KG1 (cell line): Measurements from ENCODE around the gene ARHGEF16.

Experiments used
- DNase-seq: peaks from one replicate; lab custom pipeline; 2025; lab: John Stamatoyannopoulos, UW

Gene ARHGEF16

DNA sequence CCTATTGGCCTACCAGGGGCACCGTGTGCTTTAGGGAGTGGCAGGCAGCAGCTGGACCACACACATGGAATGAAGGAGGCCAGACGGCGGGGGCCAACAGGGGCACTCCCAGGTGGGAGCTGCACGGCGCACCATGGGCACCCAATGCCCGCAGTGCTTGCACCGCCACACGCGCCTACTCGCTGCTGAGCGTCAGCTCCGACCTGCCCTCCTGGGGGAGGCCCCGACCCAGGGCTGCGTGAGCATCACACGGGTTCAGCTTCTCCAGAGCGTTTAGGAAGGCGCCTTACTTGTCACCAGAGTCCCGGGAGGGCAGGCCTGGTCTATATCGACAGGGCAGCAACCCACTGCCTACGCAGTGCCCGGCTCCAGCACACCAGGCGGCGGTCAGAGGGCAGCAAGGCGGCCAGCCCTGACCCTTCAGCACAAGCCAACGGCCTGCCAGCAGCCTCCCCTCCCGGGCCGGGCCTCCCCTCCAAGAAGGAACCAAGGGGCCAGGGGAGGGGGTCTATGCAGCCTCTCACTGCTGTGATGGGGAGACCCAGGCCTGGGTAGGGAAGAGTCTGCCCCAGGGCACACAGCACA lies 64.9 kb downstream of the ARHGEF16 start:
- no peak for DNase-seq

DNA sequence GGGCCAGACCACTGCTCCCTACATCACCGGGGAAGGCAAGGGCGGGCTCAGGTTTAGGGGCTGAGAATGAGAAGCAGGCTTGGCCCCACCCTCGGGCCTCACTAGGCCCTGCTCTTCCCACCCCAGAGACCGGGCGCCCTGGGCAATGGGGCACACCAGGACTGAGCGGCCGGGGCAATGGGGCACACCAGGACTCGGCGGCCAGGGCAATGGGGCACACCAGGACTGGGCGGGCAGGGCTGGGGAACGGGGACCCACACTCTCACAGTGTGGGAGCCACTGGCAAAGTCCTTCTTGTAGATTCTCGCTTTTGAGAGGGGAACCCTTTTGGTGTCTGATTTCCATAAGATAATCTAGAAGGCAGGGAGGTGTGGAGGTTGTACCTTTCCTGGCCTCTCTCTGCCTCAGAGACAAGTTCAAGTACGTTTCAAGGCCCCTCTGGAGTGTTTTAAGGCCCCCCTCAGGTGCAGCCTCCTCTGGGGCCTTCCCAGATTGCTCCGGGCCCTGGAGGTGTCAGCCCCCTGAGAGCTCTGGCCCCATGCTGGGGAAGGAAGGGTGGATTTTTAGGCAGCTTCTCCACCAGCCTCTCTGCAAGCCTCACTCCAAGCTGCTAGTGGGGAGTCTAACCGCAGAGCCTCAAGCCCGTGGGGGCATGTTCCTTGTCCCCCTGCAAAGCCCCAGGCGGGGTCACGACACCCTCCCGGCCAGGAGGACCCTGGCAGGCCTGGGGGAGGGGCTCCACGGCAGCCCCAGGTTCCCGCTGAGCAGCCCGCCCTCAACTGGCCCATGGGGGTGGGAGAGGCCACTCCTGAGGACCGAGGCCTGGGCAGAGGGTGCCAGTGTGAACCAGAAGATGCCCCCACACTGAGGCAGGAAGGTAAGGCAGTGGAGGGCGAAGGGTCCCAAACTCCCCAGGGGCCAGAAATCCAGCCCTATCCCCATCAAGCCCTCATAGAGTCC lies 66.2 kb downstream of the ARHGEF16 start:
- DNase-seq = no peak

DNA sequence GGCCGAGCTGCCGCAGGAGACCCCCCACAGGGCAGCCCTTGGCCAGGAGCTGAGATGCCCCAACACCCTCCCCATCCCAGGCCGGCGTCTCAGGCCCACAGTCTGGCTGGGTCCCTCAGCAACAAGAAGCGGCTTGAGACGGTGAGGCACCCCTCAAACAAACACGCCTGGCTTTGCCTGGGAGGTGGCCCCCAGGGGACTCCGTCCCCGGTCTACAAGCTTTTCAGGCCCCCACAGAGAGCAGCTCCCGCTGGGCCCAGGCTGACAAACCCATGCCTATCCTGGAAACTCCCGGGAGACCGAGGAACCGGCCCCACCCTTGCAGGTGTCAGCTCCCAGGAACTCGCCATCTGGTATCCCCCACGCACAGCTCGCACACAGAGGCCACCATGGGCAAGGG lies 67.0 kb downstream of the ARHGEF16 start:
- no peak for DNase-seq

DNA sequence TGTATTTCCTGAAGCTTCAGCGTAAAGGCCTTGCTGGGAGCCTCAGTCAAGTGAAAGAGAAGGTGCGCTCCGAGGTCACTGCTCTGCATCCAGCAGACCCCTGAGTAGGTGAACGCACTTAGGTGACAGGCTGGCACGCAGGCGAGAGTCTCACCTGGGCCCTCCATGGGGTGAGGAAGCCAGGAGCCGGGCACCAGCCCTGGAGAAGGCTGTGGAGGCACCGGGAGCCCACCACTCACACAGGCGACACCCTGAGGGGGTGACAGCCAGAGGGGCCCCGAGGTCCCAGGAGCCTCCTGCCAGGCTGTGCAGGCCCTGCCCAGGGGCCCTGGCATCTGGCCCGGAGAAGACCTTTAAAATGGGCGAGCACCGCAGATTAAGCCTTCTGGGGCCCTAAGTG lies 67.6 kb downstream of the ARHGEF16 start:
- DNase-seq = no peak

DNA sequence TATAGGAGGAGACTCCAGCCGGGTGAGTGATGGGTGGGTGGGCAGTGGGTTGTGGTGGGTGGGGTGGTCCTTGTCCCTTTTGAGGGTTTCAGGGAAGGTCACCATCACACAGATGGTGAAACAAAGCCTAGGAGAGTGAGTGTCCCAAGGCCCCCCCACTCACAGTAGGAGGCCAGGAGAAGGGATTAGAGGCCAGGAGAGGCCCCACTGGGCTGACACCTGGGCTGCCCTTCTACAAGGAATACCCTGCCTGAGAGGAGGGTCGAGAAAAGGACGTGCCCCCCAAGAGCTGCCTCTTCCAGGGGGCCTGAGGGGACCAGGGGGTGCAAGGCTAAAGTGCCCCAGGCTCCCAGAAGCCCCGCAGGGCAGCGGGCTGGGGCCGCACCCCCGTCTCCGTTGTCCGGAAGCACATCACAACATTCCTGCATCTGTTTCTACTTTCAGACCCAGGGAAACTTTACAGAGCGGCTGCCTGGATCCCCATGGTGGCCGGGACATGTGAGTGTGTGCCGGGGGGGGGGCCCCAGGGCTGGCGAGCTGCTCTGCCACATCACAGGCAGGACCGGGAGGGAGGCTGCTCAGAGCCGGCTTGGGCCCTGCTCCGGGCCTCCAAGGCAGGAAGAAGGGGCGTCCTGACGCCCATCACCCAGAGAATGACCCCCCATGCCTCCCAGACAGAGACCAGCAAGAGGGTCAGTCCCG lies 68.2 kb downstream of the ARHGEF16 start:
- DNase-seq = no peak

DNA sequence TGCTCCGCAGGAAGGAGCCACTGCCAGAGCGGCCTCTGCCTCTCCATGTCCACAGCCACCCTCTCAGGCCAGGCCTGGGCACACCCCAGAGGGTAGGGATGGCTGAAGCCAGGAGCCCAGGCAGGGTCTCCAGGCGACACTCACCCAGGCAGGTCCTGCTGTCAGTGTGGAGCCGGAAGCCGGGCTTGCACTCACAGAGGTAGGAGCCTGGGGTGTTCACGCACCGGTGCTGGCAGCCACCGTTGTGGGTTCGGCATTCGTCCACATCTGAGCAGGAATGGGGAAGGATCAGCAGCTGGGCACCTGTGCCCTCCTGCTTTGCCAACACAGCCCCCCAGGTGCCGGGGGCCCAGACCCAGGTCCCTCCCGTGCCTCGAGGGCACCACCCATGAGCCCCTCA lies 69.5 kb downstream of the ARHGEF16 start:
- no peak for DNase-seq

DNA sequence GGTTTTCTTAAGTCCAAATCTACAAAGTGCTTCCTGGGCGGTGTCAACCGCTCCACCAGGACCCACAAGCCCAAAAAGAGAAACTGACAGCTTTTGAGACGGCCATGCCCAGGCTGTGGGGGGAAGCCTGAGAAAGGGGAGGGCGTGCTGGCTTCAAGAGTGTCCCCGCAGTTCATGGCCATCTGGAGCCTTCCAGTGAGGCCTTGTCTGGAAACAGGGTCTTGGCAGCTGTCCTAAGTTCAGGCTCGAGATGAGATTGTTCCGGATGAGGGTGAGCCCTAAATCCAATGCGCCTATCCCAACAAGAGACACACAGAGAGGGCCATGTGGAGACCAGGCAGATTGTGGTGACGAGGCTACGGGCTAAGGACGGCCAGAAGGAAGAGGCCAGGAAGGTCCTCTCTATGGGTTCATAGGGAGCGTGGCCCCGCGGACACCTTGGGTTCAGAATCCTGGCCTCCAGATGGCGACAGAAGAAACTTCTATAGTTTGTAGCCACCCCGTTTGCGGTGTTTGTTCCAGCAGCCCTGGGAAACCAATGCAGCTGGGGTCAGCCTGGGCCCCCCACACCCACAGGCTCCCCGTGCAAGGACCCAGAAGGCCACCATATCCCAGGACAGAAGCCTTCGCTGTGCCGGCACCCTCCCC lies 70.2 kb downstream of the ARHGEF16 start:
- no peak for DNase-seq

DNA sequence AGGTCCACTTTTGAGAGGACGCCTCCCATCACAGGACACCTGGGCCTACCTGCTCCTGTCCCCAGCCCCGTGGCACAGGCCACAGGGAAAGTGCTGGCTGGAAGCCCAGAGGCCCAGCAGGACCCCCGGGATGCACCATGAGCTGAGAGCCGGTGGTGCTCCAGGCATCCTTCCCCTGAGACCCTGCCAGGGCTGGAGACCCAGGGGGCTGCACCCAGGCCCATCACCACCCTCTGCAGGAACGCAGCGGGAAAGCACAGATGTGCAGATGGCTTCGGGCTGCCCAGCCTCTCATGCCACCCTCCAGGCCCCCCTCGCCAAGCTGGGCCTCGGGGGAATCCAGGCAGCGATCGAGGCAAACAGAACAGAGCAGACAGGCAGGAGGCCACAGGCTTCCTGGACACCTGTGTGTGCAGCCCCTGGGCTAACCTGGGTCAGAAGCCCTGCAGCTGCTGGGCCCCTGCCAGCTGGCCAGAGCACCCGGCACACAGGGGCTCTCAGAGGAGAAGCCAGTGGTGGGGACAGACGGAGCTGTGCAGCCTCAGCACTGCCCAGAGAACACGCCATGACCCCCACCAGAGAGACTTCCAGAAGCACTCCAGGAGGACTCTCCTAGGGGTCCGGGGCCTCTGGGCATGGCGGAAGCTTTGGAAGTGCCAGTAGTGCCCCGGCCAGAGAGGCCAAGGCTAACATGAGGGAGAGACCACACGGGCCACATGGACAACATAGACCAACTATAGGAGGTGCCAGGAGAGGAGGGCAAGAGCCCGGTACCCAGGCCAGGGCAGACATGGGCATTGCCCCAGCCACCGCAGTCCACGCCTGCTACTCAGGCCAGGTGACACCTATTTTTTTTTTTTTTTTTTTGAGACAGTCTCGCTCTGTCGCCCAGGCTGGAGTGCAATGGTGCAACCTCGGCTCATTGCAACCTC lies 71.4 kb downstream of the ARHGEF16 start:
- DNase-seq = no peak

DNA sequence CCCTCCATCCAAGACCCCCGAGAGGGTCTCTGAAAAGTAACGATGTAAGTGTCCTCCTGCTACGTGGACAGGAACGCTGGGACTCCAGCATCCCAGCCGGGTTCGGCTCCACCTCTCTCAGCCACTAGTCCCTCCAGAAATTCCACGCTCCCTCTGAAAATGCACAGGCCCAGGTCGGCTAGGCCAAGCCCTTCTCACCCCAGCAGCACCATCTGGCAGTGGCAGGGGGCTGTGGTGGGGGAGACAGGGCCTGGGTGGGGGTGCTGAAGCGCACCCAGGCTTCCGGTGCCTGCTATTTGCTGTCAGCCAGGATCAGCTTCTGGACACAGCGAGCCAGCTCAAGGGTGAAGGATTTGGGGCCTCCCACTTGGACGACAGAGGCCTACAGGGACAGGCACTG lies 73.3 kb downstream of the ARHGEF16 start:
- DNase-seq = no peak

DNA sequence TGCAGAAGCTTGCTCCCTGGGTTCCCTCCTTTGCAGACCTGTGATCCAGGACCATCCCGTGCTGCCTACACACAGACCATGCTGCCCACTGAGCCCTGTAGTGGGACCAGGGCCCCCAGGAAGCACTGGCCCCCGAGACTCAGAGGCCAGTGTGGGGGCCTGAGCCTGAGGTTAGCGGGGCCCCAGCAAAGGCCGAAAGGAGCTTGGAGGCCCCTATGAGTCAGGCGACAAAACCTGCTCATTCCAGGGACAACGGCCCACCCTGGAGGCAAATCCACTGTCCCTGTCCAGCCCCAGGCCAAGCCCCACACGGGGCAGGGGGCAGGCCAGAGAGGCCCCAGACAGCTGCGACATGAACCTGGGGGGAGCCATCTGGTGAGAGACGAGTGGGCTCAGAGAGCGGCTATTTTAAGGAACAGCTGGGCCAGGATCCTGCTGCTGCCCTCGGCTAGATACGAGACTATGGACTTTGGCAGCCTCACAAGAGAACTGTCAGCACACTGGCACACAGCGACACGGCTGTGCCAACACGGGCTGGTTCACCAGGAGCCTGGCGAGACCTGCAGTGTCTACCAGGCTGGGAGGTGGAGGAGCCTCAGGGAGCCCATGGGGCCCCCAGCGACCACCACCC lies 74.7 kb downstream of the ARHGEF16 start:
- DNase-seq = no peak

DNA sequence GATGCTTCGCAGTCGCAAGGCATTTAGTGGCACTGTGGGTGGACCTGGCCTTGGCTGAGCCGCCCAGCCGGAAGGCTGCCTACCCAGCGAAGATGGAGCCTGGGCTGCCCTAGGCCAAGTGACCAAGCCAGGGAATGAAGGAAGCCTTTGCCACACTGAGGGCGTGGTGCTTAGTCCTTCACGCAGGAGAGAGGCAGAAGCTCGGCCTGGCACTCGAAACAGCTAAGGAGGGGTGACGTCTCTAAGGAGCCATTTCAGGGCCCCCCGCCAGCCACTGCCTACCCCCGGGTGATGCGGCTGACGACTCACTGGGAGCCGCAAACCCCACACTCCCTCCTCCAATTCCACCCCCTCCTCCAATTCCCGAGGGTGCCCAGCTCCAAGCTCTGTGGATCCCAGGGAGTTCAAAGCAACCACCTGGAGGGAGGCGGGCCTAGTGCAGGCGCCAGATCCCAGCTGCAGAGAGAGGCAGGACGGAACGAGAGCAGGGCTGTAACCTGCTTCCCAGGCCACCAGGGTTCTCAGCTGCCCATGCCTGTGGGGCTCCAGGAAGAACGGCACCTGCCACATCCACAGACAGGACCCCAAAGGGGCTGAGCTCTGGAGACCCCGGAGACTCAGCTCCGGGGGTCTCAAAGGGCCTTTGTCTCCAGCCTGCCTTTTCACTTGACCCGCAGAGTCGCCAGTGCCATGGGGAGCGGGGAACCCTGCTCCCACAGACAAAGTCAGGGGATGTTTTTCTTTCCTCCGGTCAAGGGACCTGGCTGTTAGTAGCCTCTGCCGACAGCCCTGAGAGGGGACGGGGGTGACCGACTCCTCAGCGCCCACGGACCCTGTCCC lies 75.8 kb downstream of the ARHGEF16 start:
- no peak for DNase-seq
